Sigmoid colon (tissue), 7 donors: ENCODE measurements around the gene ARFGAP1. TPM values are rescaled to one million over a fixed set of nuclear protein-coding genes. Genes with fewer than 3 reads are reported as not detected.

Source experiments
- DNase-seq: peaks from one replicate; pipeline ENCODE4 v3.0.0-alpha.2; 2019
- H3K27ac ChIP-seq, 4 donors: fragments of 200-600 bp; sonication (generic); one replicate each; pipeline ENCODE4 v1.5.1; 2016 to 2019; ENCODE audit warnings: mild to moderate bottlenecking in 1 of 4
- H3K27me3 ChIP-seq, 3 donors: fragments of 200-600 bp; sonication (generic); one replicate each; pipeline ENCODE4 v1.5.1; 2019; ENCODE audit warnings: mild to moderate bottlenecking in 1 of 3
- H3K36me3 ChIP-seq, 4 donors: fragments of 200-600 bp; sonication (generic); one replicate each; pipeline ENCODE4 v1.5.1; 2016 to 2019
- H3K4me1 ChIP-seq, 4 donors: fragments of 200-600 bp; sonication (generic); one replicate each; pipeline ENCODE4 v1.5.1; 2017 to 2019
- H3K4me3 ChIP-seq, 4 donors: fragments of 200-600 bp; sonication (generic); one replicate each; pipeline ENCODE4 v1.5.1; 2017 to 2019; ENCODE audit warnings: mild to moderate bottlenecking in 2 of 4, moderate library complexity in 1 of 4
- H3K9me3 ChIP-seq, 4 donors: fragments of 200-600 bp in 3 of 4; sonication (generic) in 3 of 4; one replicate each; pipeline versions ENCODE4 v1.5.1 to v1.6.1; 2013 to 2019
- EP300 ChIP-seq, 4 donors: sonication (generic); formaldehyde crosslinking; IDR thresholded peaks; one replicate each; pipeline ENCODE4 v1.6.1; 2017; ENCODE audit warnings: antibody characterized with exemption in 4 of 4
- POLR2A ChIP-seq, 2 donors: fragments of 450-650 bp; IDR thresholded peaks; one replicate each; pipeline ENCODE4 v1.6.1; 2016; ENCODE audit warnings: antibody characterized with exemption in 2 of 2, mild to moderate bottlenecking in 2 of 2, moderate library complexity in 2 of 2
- POLR2AphosphoS5 ChIP-seq, 4 donors: sonication (generic); formaldehyde crosslinking; IDR thresholded peaks; one replicate each; pipeline ENCODE4 v1.6.1; 2017; ENCODE audit warnings: antibody characterized with exemption in 4 of 4
- WGBS, 2 donors: extraction: QIAGEN DNeasy Blood & Tissue Kit; methylation state at CpG; one replicate each; pipeline ENCODE4 v1.1.7; 2013; 5-methylcytosine and 5-hydroxymethylcytosine counted together
- intact Hi-C: fragments of 100-400 bp; cut with DNase I; formaldehyde crosslinking; loops from one replicate; pipeline ENCODE4 v1.15.1; 2023
- polyA plus RNA-seq, 3 donors: library from polyadenylated mRNA; stranded (reverse); fragments of 200-250 nt; gene quantifications; one replicate each; pipeline ENCODE4 v1.2.3, GENCODE V29; 2013
- total RNA-seq, 4 donors: library from RNA; depleted of rRNA; stranded (reverse); fragments of >200 nt; gene quantifications; one replicate each; pipeline ENCODE4 v1.1.0, GENCODE V29; 2016
- TF ChIP-seq, protein P1 (sequence below), 4 experiments: fragments of 450-650 bp in 3 of 4; fragments of 200-600 bp in 1 of 4; IDR thresholded peaks; one replicate each; pipeline ENCODE4 v1.5.1; 2016 to 2019; ENCODE audit warnings: antibody characterized with exemption in 4 of 4, mild to moderate bottlenecking in 3 of 4, moderate library complexity in 2 of 4
- donor health status: healthy with polysubstance abuse.
- donor health status: Bipolar disorder and iron deficiency.
- donor health status: healthy.

ARFGAP1 gene
- total and polyA plus RNA-seq, 7 donors: 19.8 to 109 (median 31.8) TPM

DNA sequence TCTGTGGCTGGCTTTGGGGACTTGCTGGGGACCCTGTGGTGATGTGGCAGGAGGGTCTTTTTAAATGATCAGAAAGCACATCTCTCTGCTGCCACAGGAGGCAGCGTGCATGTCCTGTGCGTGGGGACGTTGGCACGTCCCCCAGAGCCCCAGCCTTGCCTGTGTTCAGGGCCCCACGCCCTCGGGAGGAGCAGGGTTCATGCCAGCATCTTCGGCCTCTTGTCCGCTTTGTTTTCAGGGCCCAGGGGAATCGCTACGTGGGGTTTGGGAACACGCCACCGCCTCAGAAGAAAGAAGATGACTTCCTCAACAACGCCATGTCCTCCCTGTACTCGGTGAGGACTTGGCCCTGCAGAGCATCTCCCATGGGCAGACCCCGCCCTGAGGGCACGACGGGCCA lies 6.0 kb downstream of the ARFGAP1 start:
- TF ChIP-seq POLR2A (IDR thresholded peaks at IDR 0.05) (no peak), POLR2AphosphoS5 (IDR thresholded peaks at IDR 0.05) (no peak), EP300 (IDR thresholded peaks at IDR 0.05) (no peak)
- TF ChIP-seq, protein P1, sequence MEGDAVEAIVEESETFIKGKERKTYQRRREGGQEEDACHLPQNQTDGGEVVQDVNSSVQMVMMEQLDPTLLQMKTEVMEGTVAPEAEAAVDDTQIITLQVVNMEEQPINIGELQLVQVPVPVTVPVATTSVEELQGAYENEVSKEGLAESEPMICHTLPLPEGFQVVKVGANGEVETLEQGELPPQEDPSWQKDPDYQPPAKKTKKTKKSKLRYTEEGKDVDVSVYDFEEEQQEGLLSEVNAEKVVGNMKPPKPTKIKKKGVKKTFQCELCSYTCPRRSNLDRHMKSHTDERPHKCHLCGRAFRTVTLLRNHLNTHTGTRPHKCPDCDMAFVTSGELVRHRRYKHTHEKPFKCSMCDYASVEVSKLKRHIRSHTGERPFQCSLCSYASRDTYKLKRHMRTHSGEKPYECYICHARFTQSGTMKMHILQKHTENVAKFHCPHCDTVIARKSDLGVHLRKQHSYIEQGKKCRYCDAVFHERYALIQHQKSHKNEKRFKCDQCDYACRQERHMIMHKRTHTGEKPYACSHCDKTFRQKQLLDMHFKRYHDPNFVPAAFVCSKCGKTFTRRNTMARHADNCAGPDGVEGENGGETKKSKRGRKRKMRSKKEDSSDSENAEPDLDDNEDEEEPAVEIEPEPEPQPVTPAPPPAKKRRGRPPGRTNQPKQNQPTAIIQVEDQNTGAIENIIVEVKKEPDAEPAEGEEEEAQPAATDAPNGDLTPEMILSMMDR (IDR thresholded peaks at IDR 0.05): no peak
- H3K4me3 ChIP-seq: no peak overlapping the region
- H3K4me1 ChIP-seq: peaks cover 0 to 15% (median 11%) of the 10 kb centered on the region in 4 donors
- 89% methylated on average over 17 of the region's 17 CpGs for WGBS, 2 donors
- peaks cover 9 to 82% (median 55%) of the 10 kb centered on the region in 4 donors for H3K36me3 ChIP-seq
- H3K27ac ChIP-seq: no peak overlapping the region
- H3K9me3 ChIP-seq: no peaks in the 10 kb centered on the region
- H3K27me3 ChIP-seq: no peaks in the 10 kb centered on the region
- intact Hi-C loops: no loop called here
- DNase-seq: no peak

DNA sequence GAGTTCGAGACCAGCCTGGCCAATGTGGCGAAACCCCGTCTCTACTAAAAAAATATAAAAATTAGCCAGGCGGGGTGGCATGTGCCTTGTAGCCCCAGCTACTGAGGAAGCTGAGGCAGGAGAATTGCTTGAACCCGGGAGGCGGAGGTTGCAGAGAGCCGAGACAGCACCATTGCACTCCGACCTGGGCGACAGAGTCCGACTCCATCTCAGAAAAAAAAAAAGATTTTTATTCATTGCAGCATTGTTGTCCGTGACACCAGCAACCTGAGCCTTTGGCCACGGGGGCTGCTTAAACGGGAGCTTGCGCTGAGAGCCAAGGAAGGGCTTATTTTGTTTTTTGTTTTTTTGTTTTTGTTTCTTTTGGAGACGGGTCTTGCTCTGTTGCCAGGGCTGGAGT lies 7.3 kb downstream of the ARFGAP1 start:
- WGBS, 2 donors: 94 to 95% methylated on average over 15 of the region's 15 CpGs
- no peak overlapping the region for H3K27ac ChIP-seq
- H3K27me3 ChIP-seq: no peaks in the 10 kb centered on the region
- H3K9me3 ChIP-seq: no peaks in the 10 kb centered on the region
- no peak overlapping the region for H3K4me3 ChIP-seq
- H3K4me1 ChIP-seq: peaks cover 0 to 3% (median 0%) of the 10 kb centered on the region in 4 donors
- peaks cover 12 to 94% (median 61%) of the 10 kb centered on the region in 4 donors for H3K36me3 ChIP-seq
- intact Hi-C loops: no loop called here
- TF ChIP-seq POLR2A (IDR thresholded peaks at IDR 0.05) (no peak), EP300 (IDR thresholded peaks at IDR 0.05) (no peak), POLR2AphosphoS5 (IDR thresholded peaks at IDR 0.05) (no peak)
- TF ChIP-seq, protein P1 (IDR thresholded peaks at IDR 0.05): no peak
- no peak for DNase-seq

DNA sequence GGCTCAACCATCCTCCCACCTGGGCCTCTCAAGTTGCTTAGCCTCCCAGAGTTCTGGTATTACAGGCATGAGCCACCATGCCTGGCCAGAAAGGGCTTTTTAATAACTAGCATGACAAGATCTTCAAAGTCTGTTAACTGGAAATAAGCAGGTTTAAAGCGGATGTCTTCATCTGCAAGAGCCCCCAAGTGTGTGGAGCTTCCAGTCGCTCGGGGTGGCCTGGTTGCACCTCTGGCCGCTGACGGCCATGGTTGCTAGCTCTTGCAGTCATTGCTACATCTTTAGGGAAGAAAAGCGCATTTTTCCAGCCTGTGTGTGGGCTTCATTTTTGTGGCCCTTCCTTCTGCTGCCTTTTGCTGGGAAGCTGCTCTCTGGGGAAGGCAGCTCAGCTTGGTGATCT lies 7.8 kb downstream of the ARFGAP1 start:
- no peaks in the 10 kb centered on the region for H3K9me3 ChIP-seq
- no peak overlapping the region for H3K27ac ChIP-seq
- H3K4me1 ChIP-seq: no peaks in the 10 kb centered on the region
- DNase-seq: no peak
- H3K27me3 ChIP-seq: no peaks in the 10 kb centered on the region
- H3K4me3 ChIP-seq: no peak overlapping the region
- intact Hi-C loops: no loop called here
- H3K36me3 ChIP-seq: peaks cover 12 to 98% (median 64%) of the 10 kb centered on the region in 4 donors
- TF ChIP-seq, protein P1 (IDR thresholded peaks at IDR 0.05): no peak
- 98% methylated on average over 6 of the region's 6 CpGs for WGBS, 2 donors

DNA sequence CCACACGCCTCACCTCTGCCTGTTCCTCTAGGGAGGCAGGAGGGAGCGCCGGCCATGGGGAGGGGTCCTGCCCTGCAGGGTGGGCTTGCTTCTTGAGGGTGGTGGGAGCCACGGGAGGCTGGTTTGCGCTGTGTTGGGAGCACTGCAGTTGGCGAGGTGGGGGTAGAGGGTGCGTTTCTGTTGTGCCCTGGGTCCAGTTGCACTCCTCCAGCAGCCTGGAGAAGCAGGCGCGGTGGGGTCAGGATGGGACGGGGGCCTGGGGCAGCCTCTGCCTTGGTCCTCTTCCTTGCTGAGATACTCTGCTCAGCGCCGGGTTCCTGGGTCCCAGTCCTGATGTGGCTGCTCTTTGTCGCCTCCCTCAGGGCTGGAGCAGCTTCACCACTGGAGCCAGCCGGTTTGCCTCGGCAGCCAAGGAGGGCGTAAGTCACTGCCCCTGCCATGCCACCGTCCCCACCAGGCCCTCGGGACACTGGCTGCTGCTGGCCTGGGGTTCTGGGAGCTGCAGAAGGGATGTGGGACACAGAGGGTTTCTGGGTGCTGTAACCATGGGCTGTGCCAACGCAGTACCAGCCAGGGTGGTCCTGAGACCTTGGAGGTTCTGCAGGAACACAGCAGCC lies 8.4 kb downstream of the ARFGAP1 start:
- H3K4me3 ChIP-seq: no peak overlapping the region
- no peak overlapping the region for H3K27ac ChIP-seq
- TF ChIP-seq POLR2A (IDR thresholded peaks at IDR 0.05) (no peak), POLR2AphosphoS5 (IDR thresholded peaks at IDR 0.05) (no peak), EP300 (IDR thresholded peaks at IDR 0.05) (no peak)
- TF ChIP-seq, protein P1 (IDR thresholded peaks at IDR 0.05): no peak
- DNase-seq: no peak
- H3K27me3 ChIP-seq: no peaks in the 10 kb centered on the region
- H3K9me3 ChIP-seq: no peaks in the 10 kb centered on the region
- peaks cover 12 to 99% (median 67%) of the 10 kb centered on the region in 4 donors for H3K36me3 ChIP-seq
- intact Hi-C loops: no loop called here
- H3K4me1 ChIP-seq: no peaks in the 10 kb centered on the region
- WGBS, 2 donors: 84% methylated on average over 19 of the region's 19 CpGs
